ENCODE measurements around the gene HHAT. TPM values are rescaled to one million over a fixed set of nuclear protein-coding genes. Genes with fewer than 3 reads are reported as not detected.
"Not testable (repeated sequence)": the region's sequence is repeated elsewhere in the genome, so short reads cannot be mapped to it uniquely, and the experiment has no call there.

The HHAT gene
- total RNA-seq, 1 experiment from 2014 or later: 2.3 TPM

- no peaks in the 10 kb centered on the region for H3K79me2 ChIP-seq (ENCODE audit: low read length)
- no peaks in the 10 kb centered on the region for H3K9me3 ChIP-seq (ENCODE audit: low read length)
- no peaks in the 10 kb centered on the region for H3K4me1 ChIP-seq (ENCODE audit: low read length)
- no peaks in the 10 kb centered on the region for H4K20me1 ChIP-seq (ENCODE audit: insufficient read depth, low read depth, low read length)
- no peaks in the 10 kb centered on the region for H3K27me3 ChIP-seq (ENCODE audit: low read length)
- no peak overlapping the region for H3K27ac ChIP-seq (ENCODE audit: low read length)
- no peak overlapping the region for H3K9ac ChIP-seq (ENCODE audit: low read length)
- no peak for DNase-seq
- H3K4me2 ChIP-seq (ENCODE audit: low read depth, low read length, poor library complexity, severe bottlenecking): no peak overlapping the region
- no peak overlapping the region for H2AFZ ChIP-seq (ENCODE audit: low read length)
- H3K36me3 ChIP-seq (ENCODE audit: insufficient read depth, low read length): no peaks in the 10 kb centered on the region
- no peaks in the 10 kb centered on the region for H3K9me2 ChIP-seq (replicated peaks; ENCODE audit: insufficient read depth, low read length)
- no peak overlapping the region for H3K4me3 ChIP-seq (ENCODE audit: low read length)
Measured at GRCh38 chr1:210397252-210397651, 68.5 kb downstream of the HHAT start.

- Histone ChIP-seq H3K9ac (ENCODE audit: low read length) (no peak overlapping the region), H3K79me2 (ENCODE audit: low read length) (no peaks in the 10 kb centered on the region), H2AFZ (ENCODE audit: low read length) (no peak overlapping the region), H3K27me3 (ENCODE audit: low read length) (no peaks in the 10 kb centered on the region; the same call in 1 of the 2 replicates), H3K4me1 (ENCODE audit: low read length) (no peaks in the 10 kb centered on the region), H3K9me2 (replicated peaks; ENCODE audit: insufficient read depth, low read length) (no peaks in the 10 kb centered on the region), H4K20me1 (ENCODE audit: insufficient read depth, low read depth, low read length) (no peaks in the 10 kb centered on the region), H3K27ac (ENCODE audit: low read length) (no peak overlapping the region), H3K36me3 (ENCODE audit: insufficient read depth, low read length) (no peaks in the 10 kb centered on the region), H3K4me2 (ENCODE audit: low read depth, low read length, poor library complexity, severe bottlenecking) (no peak overlapping the region), H3K9me3 (ENCODE audit: low read length) (no peaks in the 10 kb centered on the region), H3K4me3 (ENCODE audit: low read length) (no peak overlapping the region)
- DNase-seq: no peak
Measured at GRCh38 chr1:210397681-210398080, 69.0 kb downstream of the HHAT start.

GRCh38 chr1:210398466-210398865 is 69.8 kb downstream of the HHAT start:
- Histone ChIP-seq H3K4me1 (ENCODE audit: low read length) (no peaks in the 10 kb centered on the region), H3K9me2 (replicated peaks; ENCODE audit: insufficient read depth, low read length) (no peaks in the 10 kb centered on the region), H3K9me3 (ENCODE audit: low read length) (no peaks in the 10 kb centered on the region), H2AFZ (ENCODE audit: low read length) (no peak overlapping the region), H3K9ac (ENCODE audit: low read length) (no peak overlapping the region), H3K36me3 (ENCODE audit: insufficient read depth, low read length) (no peaks in the 10 kb centered on the region), H3K79me2 (ENCODE audit: low read length) (no peaks in the 10 kb centered on the region), H4K20me1 (ENCODE audit: insufficient read depth, low read depth, low read length) (no peaks in the 10 kb centered on the region), H3K27me3 (ENCODE audit: low read length) (no peaks in the 10 kb centered on the region; the same call in 1 of the 2 replicates), H3K4me3 (ENCODE audit: low read length) (no peak overlapping the region), H3K27ac (ENCODE audit: low read length) (no peak overlapping the region), H3K4me2 (ENCODE audit: low read depth, low read length, poor library complexity, severe bottlenecking) (no peak overlapping the region)
- no peak for DNase-seq

GRCh38 chr1:210400043-210400840 is 71.5 kb downstream of the HHAT start:
- H3K79me2 ChIP-seq (ENCODE audit: low read length): no peaks in the 10 kb centered on the region
- H4K20me1 ChIP-seq (ENCODE audit: insufficient read depth, low read depth, low read length): no peaks in the 10 kb centered on the region
- no peaks in the 10 kb centered on the region; the same call in 1 of the 2 replicates for H3K27me3 ChIP-seq (ENCODE audit: low read length)
- H3K36me3 ChIP-seq (ENCODE audit: insufficient read depth, low read length): no peaks in the 10 kb centered on the region
- H3K9ac ChIP-seq (ENCODE audit: low read length): no peak overlapping the region
- DNase-seq: peak; percentile 74
- H3K4me2 ChIP-seq (ENCODE audit: low read depth, low read length, poor library complexity, severe bottlenecking): no peak overlapping the region
- no peaks in the 10 kb centered on the region for H3K9me3 ChIP-seq (ENCODE audit: low read length)
- H2AFZ ChIP-seq (ENCODE audit: low read length): no peak overlapping the region
- no peak overlapping the region for H3K27ac ChIP-seq (ENCODE audit: low read length)
- H3K4me1 ChIP-seq (ENCODE audit: low read length): no peaks in the 10 kb centered on the region
- no peaks in the 10 kb centered on the region for H3K9me2 ChIP-seq (replicated peaks; ENCODE audit: insufficient read depth, low read length)
- H3K4me3 ChIP-seq (ENCODE audit: low read length): no peak overlapping the region

GRCh38 chr1:210402560-210402959 is 73.9 kb downstream of the HHAT start:
- no peaks in the 10 kb centered on the region for H3K9me3 ChIP-seq (ENCODE audit: low read length)
- H3K36me3 ChIP-seq (ENCODE audit: insufficient read depth, low read length): no peaks in the 10 kb centered on the region
- no peak overlapping the region for H3K27ac ChIP-seq (ENCODE audit: low read length)
- H3K79me2 ChIP-seq (ENCODE audit: low read length): no peaks in the 10 kb centered on the region
- H3K4me2 ChIP-seq (ENCODE audit: low read depth, low read length, poor library complexity, severe bottlenecking): no peak overlapping the region
- H3K4me3 ChIP-seq (ENCODE audit: low read length): no peak overlapping the region
- no peak overlapping the region for H2AFZ ChIP-seq (ENCODE audit: low read length)
- no peak for DNase-seq
- H3K9me2 ChIP-seq (replicated peaks; ENCODE audit: insufficient read depth, low read length): no peaks in the 10 kb centered on the region
- no peaks in the 10 kb centered on the region; the same call in 1 of the 2 replicates for H3K27me3 ChIP-seq (ENCODE audit: low read length)
- H4K20me1 ChIP-seq (ENCODE audit: insufficient read depth, low read depth, low read length): no peaks in the 10 kb centered on the region
- no peak overlapping the region for H3K9ac ChIP-seq (ENCODE audit: low read length)
- H3K4me1 ChIP-seq (ENCODE audit: low read length): peaks cover 6% of the 10 kb centered on the region

- Histone ChIP-seq H3K4me3 (ENCODE audit: low read length) (no peak overlapping the region), H4K20me1 (ENCODE audit: insufficient read depth, low read depth, low read length) (no peaks in the 10 kb centered on the region), H3K79me2 (ENCODE audit: low read length) (no peaks in the 10 kb centered on the region), H3K27me3 (ENCODE audit: low read length) (no peaks in the 10 kb centered on the region; the same call in 1 of the 2 replicates), H3K9ac (ENCODE audit: low read length) (no peak overlapping the region), H3K4me1 (ENCODE audit: low read length) (peaks cover 7% of the 10 kb centered on the region), H3K27ac (ENCODE audit: low read length) (no peak overlapping the region), H3K9me2 (replicated peaks; ENCODE audit: insufficient read depth, low read length) (no peaks in the 10 kb centered on the region), H3K36me3 (ENCODE audit: insufficient read depth, low read length) (no peaks in the 10 kb centered on the region), H3K4me2 (ENCODE audit: low read depth, low read length, poor library complexity, severe bottlenecking) (no peak overlapping the region), H3K9me3 (ENCODE audit: low read length) (no peaks in the 10 kb centered on the region), H2AFZ (ENCODE audit: low read length) (no peak overlapping the region)
- no peak for DNase-seq
Measured at GRCh38 chr1:210405316-210405715, 76.6 kb downstream of the HHAT start.

- H3K27ac ChIP-seq (ENCODE audit: low read length); H3K9me3 ChIP-seq (ENCODE audit: low read length); H2AFZ ChIP-seq (ENCODE audit: low read length); H3K36me3 ChIP-seq (ENCODE audit: insufficient read depth, low read length); H3K4me3 ChIP-seq (ENCODE audit: low read length); H3K79me2 ChIP-seq (ENCODE audit: low read length); H4K20me1 ChIP-seq (ENCODE audit: insufficient read depth, low read depth, low read length); H3K9ac ChIP-seq (ENCODE audit: low read length); H3K27me3 ChIP-seq (ENCODE audit: low read length); H3K4me1 ChIP-seq (ENCODE audit: low read length); H3K4me2 ChIP-seq (ENCODE audit: low read depth, low read length, poor library complexity, severe bottlenecking); H3K9me2 ChIP-seq (replicated peaks; ENCODE audit: insufficient read depth, low read length); DNase-seq: not testable (repeated sequence)
Measured at GRCh38 chr1:210406341-210406740, 77.6 kb downstream of the HHAT start.

GRCh38 chr1:210407207-210407886 is 78.6 kb downstream of the HHAT start:
- Histone ChIP-seq H3K4me3 (ENCODE audit: low read length) (no peak overlapping the region), H3K4me1 (ENCODE audit: low read length) (peaks cover 7% of the 10 kb centered on the region), H3K9me3 (ENCODE audit: low read length) (no peaks in the 10 kb centered on the region), H3K4me2 (ENCODE audit: low read depth, low read length, poor library complexity, severe bottlenecking) (no peak overlapping the region), H2AFZ (ENCODE audit: low read length) (no peak overlapping the region), H3K9me2 (replicated peaks; ENCODE audit: insufficient read depth, low read length) (no peaks in the 10 kb centered on the region), H3K79me2 (ENCODE audit: low read length) (no peaks in the 10 kb centered on the region), H3K9ac (ENCODE audit: low read length) (no peak overlapping the region), H3K36me3 (ENCODE audit: insufficient read depth, low read length) (no peaks in the 10 kb centered on the region), H3K27me3 (ENCODE audit: low read length) (no peaks in the 10 kb centered on the region; the same call in 1 of the 2 replicates), H4K20me1 (ENCODE audit: insufficient read depth, low read depth, low read length) (no peaks in the 10 kb centered on the region), H3K27ac (ENCODE audit: low read length) (no peak overlapping the region)
- peak; percentile 85 for DNase-seq

Measured in Karpas-422 (cell line).